GM18511 (cell line): ENCODE data around the gene CPA2.
"Not testable (repeated sequence)": the region's sequence is repeated elsewhere in the genome, so short reads cannot be mapped to it uniquely, and the experiment has no call there.

Experiments
- ATAC-seq: cut with Tn5 transposase; IDR thresholded peaks from one replicate; pipeline ENCODE4 v1.9.1; 2021; ENCODE audit warnings: mild to moderate bottlenecking, moderate library complexity; ENCODE audit not compliant: unreplicated experiment

Gene CPA2

GRCh38 chr7:130266258-130266960 lies at the start of gene CPA2:
TSS of gene CPA2 (plus strand) at chr7:130266863. CDS start at chr7:130266882, 19 bp downstream.
- ATAC-seq = no peak

- no peak for ATAC-seq
Observed at GRCh38 chr7:130218806-130219620, 47.6 kb upstream of the CPA2 start.

GRCh38 chr7:130219871-130220270 lies 46.8 kb upstream of the CPA2 start:
- no peak for ATAC-seq

GRCh38 chr7:130221746-130222145 lies 44.9 kb upstream of the CPA2 start:
- ATAC-seq = no peak

GRCh38 chr7:130223646-130224045 lies 43.0 kb upstream of the CPA2 start:
- no peak for ATAC-seq

- ATAC-seq = no peak
Observed at GRCh38 chr7:130224210-130224609, 42.5 kb upstream of the CPA2 start.

- ATAC-seq = not testable (repeated sequence)
Observed at GRCh38 chr7:130224923-130225322, 41.7 kb upstream of the CPA2 start.

GRCh38 chr7:130226333-130226732 lies 40.3 kb upstream of the CPA2 start:
- ATAC-seq = no peak

- no peak for ATAC-seq
Observed at GRCh38 chr7:130227883-130228575, 38.6 kb upstream of the CPA2 start.

- no peak for ATAC-seq
Observed at GRCh38 chr7:130228840-130229502, 37.7 kb upstream of the CPA2 start.

GRCh38 chr7:130229981-130230380 lies 36.7 kb upstream of the CPA2 start:
- ATAC-seq = not testable (repeated sequence)

- ATAC-seq = no peak
Observed at GRCh38 chr7:130231792-130232191, 34.9 kb upstream of the CPA2 start.

- no peak for ATAC-seq
Observed at GRCh38 chr7:130232209-130232608, 34.5 kb upstream of the CPA2 start.

GRCh38 chr7:130234078-130234477 lies 32.6 kb upstream of the CPA2 start:
- no peak for ATAC-seq

GRCh38 chr7:130236361-130236760 lies 30.3 kb upstream of the CPA2 start:
- not testable (repeated sequence) for ATAC-seq

- ATAC-seq = no peak
Observed at GRCh38 chr7:130240240-130240639, 26.4 kb upstream of the CPA2 start.

GRCh38 chr7:130242198-130243014 lies 24.3 kb upstream of the CPA2 start:
- ATAC-seq = no peak

GRCh38 chr7:130243486-130243885 lies 23.2 kb upstream of the CPA2 start:
- ATAC-seq = not testable (repeated sequence)

- not testable (repeated sequence) for ATAC-seq
Observed at GRCh38 chr7:130246491-130246890, 20.2 kb upstream of the CPA2 start.

GRCh38 chr7:130248842-130249241 lies 17.8 kb upstream of the CPA2 start:
- ATAC-seq = not testable (repeated sequence)
